ENCODE measurements around the gene POLG2. TPM values are rescaled to one million over a fixed set of nuclear protein-coding genes. Genes with fewer than 3 reads are reported as not detected.
A peak's percentile ranks its signal among the peaks of the same experiment; 100 is the strongest.

Gene POLG2
- total RNA-seq, 2 donors from 2014 or later: 27.1 to 33.9 TPM

GRCh38 chr17:64527914-64528313, 31.1 kb upstream of the POLG2 start:
- H3K4me1 ChIP-seq (ENCODE audit: control insufficient read depth, insufficient read depth, low read length): no peaks in the 10 kb centered on the region
- no peaks in the 10 kb centered on the region for H3K27me3 Mint-ChIP-seq (ENCODE audit: insufficient read depth)
- H3K4me3 Mint-ChIP-seq: no peak overlapping the region
- no peaks in the 10 kb centered on the region for H3K4me1 Mint-ChIP-seq
- H3K9me3 Mint-ChIP-seq: no peaks in the 10 kb centered on the region
- H3K9ac ChIP-seq (ENCODE audit: extremely low read depth, low read length, poor library complexity, severe bottlenecking): no peak overlapping the region
- H3K27me3 ChIP-seq (ENCODE audit: control insufficient read depth, insufficient read depth, low read length, poor library complexity, severe bottlenecking): no peaks in the 10 kb centered on the region
- no peaks in the 10 kb centered on the region for H3K9me3 ChIP-seq (ENCODE audit: control insufficient read depth, low read length)
- H3K27ac Mint-ChIP-seq: peak overlapping the region; percentile 42
- WGBS, 2 experiments (ENCODE audit: insufficient coverage in 1 of 2, insufficient read length in 1 of 2): 94 to 100% methylated on average over 2 of the region's 2 CpGs
- H3K27ac ChIP-seq (ENCODE audit: low read depth, low read length): no peak overlapping the region
- no peak for DNase-seq
- H3K4me3 ChIP-seq (ENCODE audit: low read length): no peak overlapping the region
- H3K36me3 ChIP-seq (ENCODE audit: control insufficient read depth, insufficient read depth, low read length): peaks cover 97% of the 10 kb centered on the region
- peaks cover 80% of the 10 kb centered on the region for H3K36me3 Mint-ChIP-seq (ENCODE audit: low read depth)
- TF ChIP-seq CTCF (conservative IDR thresholded peaks at IDR 0.05): no peak

GRCh38 chr17:64520359-64520758, 23.5 kb upstream of the POLG2 start:
- no peak overlapping the region for H3K27ac Mint-ChIP-seq
- Histone ChIP-seq H3K4me1 (ENCODE audit: control insufficient read depth, insufficient read depth, low read length) (no peaks in the 10 kb centered on the region), H3K9ac (ENCODE audit: extremely low read depth, low read length, poor library complexity, severe bottlenecking) (no peak overlapping the region), H3K4me3 (ENCODE audit: low read length) (no peak overlapping the region), H3K27ac (ENCODE audit: low read depth, low read length) (no peak overlapping the region), H3K9me3 (ENCODE audit: control insufficient read depth, low read length) (no peaks in the 10 kb centered on the region), H3K36me3 (ENCODE audit: control insufficient read depth, insufficient read depth, low read length) (peaks cover 98% of the 10 kb centered on the region), H3K27me3 (ENCODE audit: control insufficient read depth, insufficient read depth, low read length, poor library complexity, severe bottlenecking) (no peaks in the 10 kb centered on the region)
- no peak for TF ChIP-seq CTCF (conservative IDR thresholded peaks at IDR 0.05)
- peaks cover 70% of the 10 kb centered on the region for H3K36me3 Mint-ChIP-seq (ENCODE audit: low read depth)
- WGBS, 2 experiments (ENCODE audit: insufficient coverage in 1 of 2, insufficient read length in 1 of 2): 87 to 95% methylated on average over 5 to 6 of the region's 6 CpGs
- no peaks in the 10 kb centered on the region for H3K9me3 Mint-ChIP-seq
- no peaks in the 10 kb centered on the region for H3K27me3 Mint-ChIP-seq (ENCODE audit: insufficient read depth)
- DNase-seq: no peak
- H3K4me3 Mint-ChIP-seq: no peak overlapping the region
- H3K4me1 Mint-ChIP-seq: no peaks in the 10 kb centered on the region

GRCh38 chr17:64519601-64520000, 22.7 kb upstream of the POLG2 start:
- 95 to 96% methylated on average over 5 to 6 of the region's 6 CpGs for WGBS, 2 experiments (ENCODE audit: insufficient coverage in 1 of 2, insufficient read length in 1 of 2)
- Histone ChIP-seq H3K27ac (ENCODE audit: low read depth, low read length) (no peak overlapping the region), H3K9ac (ENCODE audit: extremely low read depth, low read length, poor library complexity, severe bottlenecking) (no peak overlapping the region), H3K36me3 (ENCODE audit: control insufficient read depth, insufficient read depth, low read length) (peaks cover 98% of the 10 kb centered on the region), H3K4me3 (ENCODE audit: low read length) (no peak overlapping the region), H3K9me3 (ENCODE audit: control insufficient read depth, low read length) (no peaks in the 10 kb centered on the region), H3K4me1 (ENCODE audit: control insufficient read depth, insufficient read depth, low read length) (no peaks in the 10 kb centered on the region), H3K27me3 (ENCODE audit: control insufficient read depth, insufficient read depth, low read length, poor library complexity, severe bottlenecking) (no peaks in the 10 kb centered on the region)
- DNase-seq: no peak
- H3K4me3 Mint-ChIP-seq: no peak overlapping the region
- peaks cover 73% of the 10 kb centered on the region for H3K36me3 Mint-ChIP-seq (ENCODE audit: low read depth)
- no peak overlapping the region for H3K27ac Mint-ChIP-seq
- no peaks in the 10 kb centered on the region for H3K9me3 Mint-ChIP-seq
- no peaks in the 10 kb centered on the region for H3K4me1 Mint-ChIP-seq
- TF ChIP-seq CTCF (conservative IDR thresholded peaks at IDR 0.05): no peak
- no peaks in the 10 kb centered on the region for H3K27me3 Mint-ChIP-seq (ENCODE audit: insufficient read depth)

Measured in endodermal cell (in vitro differentiated cells).